Measurements from ENCODE around the gene ATAT1. TPM values are rescaled to one million over a fixed set of nuclear protein-coding genes. Genes with fewer than 3 reads are reported as not detected.
A peak's percentile ranks its signal among the peaks of the same experiment; 100 is the strongest.

ATAT1 gene
- total and polyA plus RNA-seq, 9 of the 15 experiments (the other 6 are each of a cell fraction or from before 2014, with no cell fraction given) = 0.65 to 5.8 (median 1.6) TPM

DNA sequence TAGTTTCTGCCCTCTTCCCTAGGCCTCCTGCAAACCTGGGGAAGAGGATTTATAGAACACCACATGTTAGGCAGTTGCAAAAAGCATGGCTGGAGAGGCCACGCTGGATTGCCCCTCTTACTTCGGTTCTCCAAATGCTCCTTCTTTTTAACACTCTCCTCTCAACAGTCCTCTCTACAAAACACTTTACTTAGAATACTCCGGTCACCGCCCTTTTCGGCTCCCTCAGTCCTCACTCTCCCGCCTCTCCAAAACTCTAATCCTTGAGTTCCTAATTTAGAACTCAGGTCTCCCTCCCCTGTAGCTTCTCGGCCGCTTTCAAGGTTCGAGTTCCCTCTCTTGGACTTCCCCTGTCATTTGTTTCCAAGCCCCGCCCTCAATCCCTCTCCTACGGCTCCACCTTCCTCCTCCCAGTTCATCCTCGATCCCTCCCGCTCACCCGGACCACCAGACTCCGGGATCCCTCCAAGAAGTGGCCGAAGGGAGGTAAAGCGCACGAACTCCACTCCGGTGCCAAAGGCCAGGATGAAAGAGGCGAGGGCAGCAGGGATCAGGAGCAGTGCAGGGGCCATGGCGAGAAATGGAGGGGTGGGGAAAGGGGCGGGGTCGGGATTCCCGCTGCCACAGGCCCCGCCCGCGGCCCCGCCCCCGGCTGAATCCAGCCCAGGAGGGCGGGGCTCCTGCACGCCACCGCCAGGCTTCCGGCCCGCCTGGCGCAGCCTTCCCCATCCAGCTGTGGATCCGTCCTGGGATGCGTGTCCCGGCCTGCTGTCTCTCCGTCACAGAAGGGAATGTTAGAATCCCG lies 63.9 kb downstream of the ATAT1 start, which contains the start of gene NRM (continued):
- TF ChIP-seq, protein P1, sequence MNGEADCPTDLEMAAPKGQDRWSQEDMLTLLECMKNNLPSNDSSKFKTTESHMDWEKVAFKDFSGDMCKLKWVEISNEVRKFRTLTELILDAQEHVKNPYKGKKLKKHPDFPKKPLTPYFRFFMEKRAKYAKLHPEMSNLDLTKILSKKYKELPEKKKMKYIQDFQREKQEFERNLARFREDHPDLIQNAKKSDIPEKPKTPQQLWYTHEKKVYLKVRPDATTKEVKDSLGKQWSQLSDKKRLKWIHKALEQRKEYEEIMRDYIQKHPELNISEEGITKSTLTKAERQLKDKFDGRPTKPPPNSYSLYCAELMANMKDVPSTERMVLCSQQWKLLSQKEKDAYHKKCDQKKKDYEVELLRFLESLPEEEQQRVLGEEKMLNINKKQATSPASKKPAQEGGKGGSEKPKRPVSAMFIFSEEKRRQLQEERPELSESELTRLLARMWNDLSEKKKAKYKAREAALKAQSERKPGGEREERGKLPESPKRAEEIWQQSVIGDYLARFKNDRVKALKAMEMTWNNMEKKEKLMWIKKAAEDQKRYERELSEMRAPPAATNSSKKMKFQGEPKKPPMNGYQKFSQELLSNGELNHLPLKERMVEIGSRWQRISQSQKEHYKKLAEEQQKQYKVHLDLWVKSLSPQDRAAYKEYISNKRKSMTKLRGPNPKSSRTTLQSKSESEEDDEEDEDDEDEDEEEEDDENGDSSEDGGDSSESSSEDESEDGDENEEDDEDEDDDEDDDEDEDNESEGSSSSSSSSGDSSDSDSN (IDR thresholded peaks at IDR 0.05; ENCODE audit: borderline replicate concordance in 1 of 2, low read depth in 2 of 2, low read length in 2 of 2) = 0 out of 4 replicates have a peak, but pooled peaks of 1 of the 2 experiments have one; percentile 33
- TF ChIP-seq CBX8 (IDR thresholded peaks at IDR 0.05; ENCODE audit: borderline replicate concordance, extremely low read depth, low read depth, low read length, poor library complexity, severe bottlenecking) = no peak
- TF ChIP-seq YBX1 (IDR thresholded peaks at IDR 0.05) = no peak
- TF ChIP-seq ZNF316 (IDR thresholded peaks at IDR 0.05) = no peak
- TF ChIP-seq, protein P2, sequence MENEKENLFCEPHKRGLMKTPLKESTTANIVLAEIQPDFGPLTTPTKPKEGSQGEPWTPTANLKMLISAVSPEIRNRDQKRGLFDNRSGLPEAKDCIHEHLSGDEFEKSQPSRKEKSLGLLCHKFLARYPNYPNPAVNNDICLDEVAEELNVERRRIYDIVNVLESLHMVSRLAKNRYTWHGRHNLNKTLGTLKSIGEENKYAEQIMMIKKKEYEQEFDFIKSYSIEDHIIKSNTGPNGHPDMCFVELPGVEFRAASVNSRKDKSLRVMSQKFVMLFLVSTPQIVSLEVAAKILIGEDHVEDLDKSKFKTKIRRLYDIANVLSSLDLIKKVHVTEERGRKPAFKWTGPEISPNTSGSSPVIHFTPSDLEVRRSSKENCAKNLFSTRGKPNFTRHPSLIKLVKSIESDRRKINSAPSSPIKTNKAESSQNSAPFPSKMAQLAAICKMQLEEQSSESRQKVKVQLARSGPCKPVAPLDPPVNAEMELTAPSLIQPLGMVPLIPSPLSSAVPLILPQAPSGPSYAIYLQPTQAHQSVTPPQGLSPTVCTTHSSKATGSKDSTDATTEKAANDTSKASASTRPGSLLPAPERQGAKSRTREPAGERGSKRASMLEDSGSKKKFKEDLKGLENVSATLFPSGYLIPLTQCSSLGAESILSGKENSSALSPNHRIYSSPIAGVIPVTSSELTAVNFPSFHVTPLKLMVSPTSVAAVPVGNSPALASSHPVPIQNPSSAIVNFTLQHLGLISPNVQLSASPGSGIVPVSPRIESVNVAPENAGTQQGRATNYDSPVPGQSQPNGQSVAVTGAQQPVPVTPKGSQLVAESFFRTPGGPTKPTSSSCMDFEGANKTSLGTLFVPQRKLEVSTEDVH (IDR thresholded peaks at IDR 0.05; ENCODE audit: low read depth, partially characterized antibody) = peak; percentile 58
- peak; percentile 39; the same call in 1 of the 2 replicates for TF ChIP-seq TCF7 (IDR thresholded peaks at IDR 0.05; ENCODE audit: borderline replicate concordance)
- peak in 2 of 3 experiments; percentile 70 to 76 for TF ChIP-seq YY1 (IDR thresholded peaks at IDR 0.05; ENCODE audit: borderline replicate concordance in 1 of 3, control insufficient read depth in 1 of 3, extremely low read depth in 1 of 3, insufficient read depth in 3 of 3, insufficient read length in 1 of 3, insufficient replicate concordance in 2 of 3, low read depth in 1 of 3, low read length in 2 of 3)
- TF ChIP-seq BRCA1 (IDR thresholded peaks at IDR 0.05) = no peak
- TF ChIP-seq BRCA1 (CRISPR knock-in tag; IDR thresholded peaks at IDR 0.05) = no peak
- TF ChIP-seq, protein P3, sequence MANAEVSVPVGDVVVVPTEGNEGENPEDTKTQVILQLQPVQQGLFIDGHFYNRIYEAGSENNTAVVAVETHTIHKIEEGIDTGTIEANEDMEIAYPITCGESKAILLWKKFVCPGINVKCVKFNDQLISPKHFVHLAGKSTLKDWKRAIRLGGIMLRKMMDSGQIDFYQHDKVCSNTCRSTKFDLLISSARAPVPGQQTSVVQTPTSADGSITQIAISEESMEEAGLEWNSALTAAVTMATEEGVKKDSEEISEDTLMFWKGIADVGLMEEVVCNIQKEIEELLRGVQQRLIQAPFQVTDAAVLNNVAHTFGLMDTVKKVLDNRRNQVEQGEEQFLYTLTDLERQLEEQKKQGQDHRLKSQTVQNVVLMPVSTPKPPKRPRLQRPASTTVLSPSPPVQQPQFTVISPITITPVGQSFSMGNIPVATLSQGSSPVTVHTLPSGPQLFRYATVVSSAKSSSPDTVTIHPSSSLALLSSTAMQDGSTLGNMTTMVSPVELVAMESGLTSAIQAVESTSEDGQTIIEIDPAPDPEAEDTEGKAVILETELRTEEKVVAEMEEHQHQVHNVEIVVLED (CRISPR knock-in tag; IDR thresholded peaks at IDR 0.05) = no peak
- TF ChIP-seq KAT7 (CRISPR knock-in tag; IDR thresholded peaks at IDR 0.05; ENCODE audit: borderline replicate concordance) = 0 out of 2 replicates have a peak, but pooled peaks have one; percentile 80
- TF ChIP-seq, protein P4, sequence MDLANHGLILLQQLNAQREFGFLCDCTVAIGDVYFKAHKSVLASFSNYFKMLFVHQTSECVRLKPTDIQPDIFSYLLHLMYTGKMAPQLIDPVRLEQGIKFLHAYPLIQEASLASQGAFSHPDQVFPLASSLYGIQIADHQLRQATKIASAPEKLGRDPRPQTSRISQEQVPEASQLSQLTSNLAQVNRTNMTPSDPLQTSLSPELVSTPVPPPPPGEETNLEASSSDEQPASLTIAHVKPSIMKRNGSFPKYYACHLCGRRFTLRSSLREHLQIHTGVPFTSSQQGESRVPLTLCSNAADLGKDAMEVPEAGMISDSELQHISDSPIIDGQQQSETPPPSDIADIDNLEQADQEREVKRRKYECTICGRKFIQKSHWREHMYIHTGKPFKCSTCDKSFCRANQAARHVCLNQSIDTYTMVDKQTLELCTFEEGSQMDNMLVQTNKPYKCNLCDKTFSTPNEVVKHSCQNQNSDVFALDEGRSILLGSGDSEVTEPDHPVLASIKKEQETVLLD (IDR thresholded peaks at IDR 0.05) = no peak
- TF ChIP-seq SP1 (CRISPR knock-in tag; IDR thresholded peaks at IDR 0.05) = peak; percentile 88
- TF ChIP-seq, protein P5, sequence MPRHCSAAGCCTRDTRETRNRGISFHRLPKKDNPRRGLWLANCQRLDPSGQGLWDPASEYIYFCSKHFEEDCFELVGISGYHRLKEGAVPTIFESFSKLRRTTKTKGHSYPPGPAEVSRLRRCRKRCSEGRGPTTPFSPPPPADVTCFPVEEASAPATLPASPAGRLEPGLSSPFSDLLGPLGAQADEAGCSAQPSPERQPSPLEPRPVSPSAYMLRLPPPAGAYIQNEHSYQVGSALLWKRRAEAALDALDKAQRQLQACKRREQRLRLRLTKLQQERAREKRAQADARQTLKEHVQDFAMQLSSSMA (CRISPR knock-in tag; IDR thresholded peaks at IDR 0.05) = no peak
- peak; percentile 35 for TF ChIP-seq HNRNPK (IDR thresholded peaks at IDR 0.05; ENCODE audit: low read depth, low read length, poor library complexity, severe bottlenecking)
- peak in 1 of 2 experiments; percentile 25; a peak in 1 of 4 replicates for TF ChIP-seq SRF (CRISPR knock-in tag; IDR thresholded peaks at IDR 0.05)

Measured in K562 (cell line).